Activated CD4-positive, alpha-beta T cell treated with anti-CD3 and anti-CD28 coated beads, Interleukin-10, Interleukin-2, amounts not matched to agents 100 ng/mL and 50 ng/mL, durations not matched to agents 16 hours and 8 hours (primary cell): ENCODE results near the gene GMEB1.
"Not testable (repeated sequence)": the region's sequence is repeated elsewhere in the genome, so short reads cannot be mapped to it uniquely, and the experiment has no call there.

Experiments
- DNase-seq: peaks from one replicate; pipeline ENCODE4 v3.0.0-alpha.2; 2020

GMEB1 gene, protein sequence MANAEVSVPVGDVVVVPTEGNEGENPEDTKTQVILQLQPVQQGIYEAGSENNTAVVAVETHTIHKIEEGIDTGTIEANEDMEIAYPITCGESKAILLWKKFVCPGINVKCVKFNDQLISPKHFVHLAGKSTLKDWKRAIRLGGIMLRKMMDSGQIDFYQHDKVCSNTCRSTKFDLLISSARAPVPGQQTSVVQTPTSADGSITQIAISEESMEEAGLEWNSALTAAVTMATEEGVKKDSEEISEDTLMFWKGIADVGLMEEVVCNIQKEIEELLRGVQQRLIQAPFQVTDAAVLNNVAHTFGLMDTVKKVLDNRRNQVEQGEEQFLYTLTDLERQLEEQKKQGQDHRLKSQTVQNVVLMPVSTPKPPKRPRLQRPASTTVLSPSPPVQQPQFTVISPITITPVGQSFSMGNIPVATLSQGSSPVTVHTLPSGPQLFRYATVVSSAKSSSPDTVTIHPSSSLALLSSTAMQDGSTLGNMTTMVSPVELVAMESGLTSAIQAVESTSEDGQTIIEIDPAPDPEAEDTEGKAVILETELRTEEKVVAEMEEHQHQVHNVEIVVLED

DNA sequence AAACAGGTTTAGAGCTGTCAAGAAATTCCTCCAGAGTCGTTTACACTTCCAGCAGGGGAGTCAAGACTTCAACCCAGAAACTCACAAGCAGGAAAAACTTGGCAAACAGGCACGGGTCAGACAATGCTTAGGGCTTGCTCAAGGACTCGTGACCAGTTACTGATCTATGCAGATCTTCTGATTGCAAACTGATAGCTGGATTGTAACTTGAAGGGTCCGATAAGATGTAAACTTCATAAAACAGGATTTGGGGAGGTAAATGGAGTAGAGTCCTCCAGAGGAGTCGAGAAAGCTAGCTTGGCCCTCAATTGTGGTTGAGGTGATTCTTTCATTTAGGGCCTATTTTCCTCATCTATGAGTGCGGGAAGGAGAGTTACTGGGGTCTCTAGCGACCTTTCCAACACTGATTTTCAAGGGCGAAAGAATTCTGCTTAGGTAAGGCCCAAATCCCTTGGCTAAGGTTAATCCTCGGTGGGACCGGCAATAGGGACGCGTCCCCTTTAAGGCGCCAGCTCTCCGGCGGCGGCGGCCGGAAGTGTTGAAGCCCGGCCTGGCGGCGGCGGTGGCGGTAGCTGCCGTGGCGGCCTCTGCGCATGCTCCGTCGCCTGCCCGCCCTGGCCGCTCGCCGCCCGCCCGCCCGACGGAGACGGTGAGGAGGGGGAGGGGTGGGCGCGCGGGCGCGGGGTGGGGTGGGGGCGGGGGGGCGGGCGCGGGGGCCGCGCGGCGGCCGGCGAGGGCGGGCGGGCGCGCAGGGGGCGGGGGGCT lies at the start of gene GMEB1:
GMEB1 (plus strand) TSS at position 594 of the 765 bp plus-strand sequence. CDS start 14,829 bp downstream, outside the sequence.
- DNase-seq, result peak; percentile 94

DNA sequence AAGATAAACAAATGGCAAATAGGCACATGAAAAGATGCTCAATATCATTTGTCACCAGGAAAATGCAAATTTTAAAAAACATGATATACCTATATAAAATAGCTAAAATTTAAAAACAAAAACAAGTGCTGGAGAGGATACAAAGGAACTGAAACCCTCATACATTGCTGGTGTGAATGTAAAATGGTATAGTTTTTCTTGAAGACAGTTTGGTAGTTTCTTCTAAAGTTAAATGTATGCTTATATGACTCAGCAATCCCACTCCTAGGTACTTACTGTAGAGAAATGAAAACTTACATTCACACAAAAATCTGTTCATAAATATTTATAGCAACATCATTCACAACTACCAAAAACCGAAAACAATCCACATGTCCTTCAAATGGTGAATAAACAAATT lies 36.9 kb upstream of the GMEB1 start:
- DNase-seq, result peak; percentile 7

DNA sequence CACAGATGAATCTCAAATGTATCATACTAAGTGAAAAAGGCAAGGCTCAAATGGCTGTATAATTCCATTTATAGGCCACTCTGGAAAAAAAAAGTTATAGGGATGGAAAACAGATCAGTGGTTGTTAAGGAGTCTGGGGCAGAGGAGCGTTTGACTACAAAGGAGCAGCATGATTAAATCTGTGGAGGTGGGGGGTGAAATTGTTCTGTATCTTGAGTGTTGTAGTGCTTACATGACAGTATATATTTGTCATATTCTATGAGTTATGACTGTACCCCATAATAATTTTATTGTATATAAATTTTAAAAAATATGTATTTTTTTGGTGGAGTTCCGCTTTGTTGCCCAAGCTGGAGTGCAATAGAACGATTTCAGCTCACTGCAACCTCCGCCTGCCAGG lies 36.0 kb upstream of the GMEB1 start:
- no peak for DNase-seq

DNA sequence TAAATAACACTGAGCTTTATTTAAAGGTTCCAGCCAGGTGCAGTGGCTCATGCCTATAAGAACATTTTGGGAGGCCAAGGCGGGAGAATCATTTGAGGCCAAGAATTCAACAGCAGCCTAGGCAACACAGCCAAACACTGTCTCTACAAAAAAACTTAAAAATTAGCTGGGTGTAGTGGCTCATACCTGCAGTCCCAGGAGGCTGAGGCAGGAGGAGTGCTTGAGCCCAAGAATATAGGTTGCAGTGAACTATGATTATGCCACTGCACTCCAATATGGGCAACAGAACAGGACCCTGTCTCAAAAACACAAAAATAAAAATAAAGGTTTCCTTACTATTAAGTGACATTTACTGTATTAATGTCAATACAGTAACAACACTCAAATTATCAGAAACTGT lies 27.8 kb upstream of the GMEB1 start:
- DNase-seq, result peak; percentile 51

DNA sequence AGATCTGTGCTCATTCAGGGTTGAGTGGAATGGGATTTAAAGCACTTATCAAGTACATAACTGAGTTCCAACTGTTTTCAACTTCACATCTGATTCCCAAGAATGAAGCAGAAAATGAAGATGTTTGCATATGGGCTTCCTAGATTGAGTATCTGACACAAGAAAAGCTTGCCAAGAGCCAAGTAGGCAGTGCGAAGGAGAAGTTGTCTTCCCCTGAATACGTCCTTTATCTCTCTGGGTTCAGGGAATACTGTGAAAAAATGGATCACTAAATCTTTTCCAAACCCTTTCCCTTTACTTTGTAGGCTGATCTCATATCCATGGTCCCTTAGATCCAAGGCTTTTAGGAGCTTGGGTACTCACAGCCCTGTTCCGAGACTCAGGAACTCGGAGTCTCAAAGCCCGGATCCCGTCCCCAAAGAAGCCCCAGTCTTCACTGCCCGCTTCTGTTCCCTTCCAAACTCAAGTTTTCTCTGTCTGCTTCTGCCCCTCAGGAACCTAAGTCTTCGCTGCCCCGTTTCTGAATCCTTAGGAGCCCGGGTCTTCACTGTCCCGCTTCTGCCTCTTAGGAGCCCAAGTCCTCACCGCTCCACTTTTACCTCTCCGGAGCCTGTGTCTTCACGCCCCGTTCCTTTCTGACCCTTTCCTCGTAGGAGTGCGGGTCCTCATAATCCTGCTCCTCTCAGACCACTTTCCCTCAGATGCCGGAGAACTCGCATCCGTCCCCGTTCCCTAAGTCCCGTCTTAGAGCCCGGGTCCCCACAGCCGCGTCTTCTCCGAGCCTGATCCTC lies 26.3 kb upstream of the GMEB1 start:
- peak; percentile 23 for DNase-seq

DNA sequence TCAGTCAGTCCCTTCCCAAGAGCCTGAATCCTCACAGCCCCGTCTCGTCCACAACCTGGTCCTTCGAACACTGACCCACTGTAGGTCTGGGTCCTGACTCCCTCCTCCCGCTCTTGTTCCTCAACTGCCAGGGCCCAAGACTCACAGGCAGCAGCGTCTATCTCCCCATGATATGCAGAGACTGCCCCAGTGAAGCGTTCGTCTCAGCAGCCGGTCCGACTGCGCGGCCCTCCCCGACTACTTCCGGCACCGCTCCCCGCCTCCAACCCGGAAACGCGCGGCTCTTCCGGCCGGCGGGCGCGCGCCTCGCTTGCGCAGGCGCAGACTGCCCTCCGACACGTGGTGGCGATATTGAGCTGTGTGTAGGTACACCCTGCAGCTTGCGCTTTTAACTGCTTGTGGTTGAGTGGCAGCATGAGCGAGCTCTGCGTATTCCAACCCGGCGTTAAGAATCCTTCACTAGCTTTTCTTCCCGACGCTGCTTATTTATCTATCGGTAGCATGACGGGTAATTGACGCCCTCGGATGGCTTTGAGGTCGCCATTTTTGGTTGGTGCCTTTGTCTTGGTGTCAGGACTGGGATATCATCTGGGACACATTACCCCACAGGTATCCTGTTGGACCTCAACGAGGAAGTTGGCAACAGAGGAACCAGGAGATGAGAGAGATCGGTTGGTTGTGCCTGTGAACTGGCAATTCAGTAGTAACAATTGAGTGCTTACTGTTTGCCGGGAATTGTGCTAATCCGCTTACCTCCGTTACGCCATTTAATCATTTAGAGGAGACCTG lies 25.5 kb upstream of the GMEB1 start, which contains the start of gene TAF12:
TAF12 (minus strand) TSS at position 221 of the 789 bp plus-strand sequence. CDS start 20,986 bp downstream, outside the sequence.
- DNase-seq, result peak; percentile 97

DNA sequence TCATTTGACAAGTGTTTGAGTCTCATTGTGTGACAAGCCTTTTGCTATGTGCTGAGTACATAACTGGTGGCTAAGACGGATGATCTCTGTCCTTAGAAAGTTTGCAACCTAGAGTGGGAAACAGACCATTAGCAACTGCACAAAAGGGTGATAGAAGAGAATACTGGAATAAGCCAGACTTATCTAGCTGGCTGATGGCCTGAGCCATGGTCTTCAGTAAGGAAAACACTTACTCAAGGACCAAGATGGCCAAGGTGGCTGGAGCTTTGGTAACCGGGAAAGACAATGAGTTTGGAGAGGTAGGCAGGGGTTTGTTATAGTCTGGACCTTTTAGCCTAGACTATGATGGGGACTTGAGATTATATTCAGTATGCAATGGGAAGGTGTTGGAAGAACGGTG lies 24.1 kb upstream of the GMEB1 start:
- DNase-seq, result peak; percentile 6

DNA sequence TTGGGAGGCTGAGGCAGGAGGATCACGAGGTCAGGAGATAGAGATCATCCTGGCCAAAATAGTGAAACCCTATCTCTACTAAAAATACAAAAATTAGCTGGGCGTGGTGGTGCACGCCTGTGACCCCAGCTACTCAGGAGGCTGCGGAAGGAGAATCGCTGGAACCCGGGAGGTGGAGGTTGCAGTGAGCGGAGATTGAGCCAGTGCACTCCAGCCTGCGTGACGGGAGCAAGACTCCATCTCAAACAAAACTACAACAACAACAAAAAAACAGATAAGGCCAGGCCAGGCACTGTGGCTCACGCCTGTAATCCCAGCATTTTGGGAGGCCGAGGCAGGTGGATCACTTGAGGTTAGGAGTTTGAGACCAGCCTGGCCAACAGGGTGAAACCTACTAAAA lies 23.2 kb upstream of the GMEB1 start:
- DNase-seq, result not testable (repeated sequence)

DNA sequence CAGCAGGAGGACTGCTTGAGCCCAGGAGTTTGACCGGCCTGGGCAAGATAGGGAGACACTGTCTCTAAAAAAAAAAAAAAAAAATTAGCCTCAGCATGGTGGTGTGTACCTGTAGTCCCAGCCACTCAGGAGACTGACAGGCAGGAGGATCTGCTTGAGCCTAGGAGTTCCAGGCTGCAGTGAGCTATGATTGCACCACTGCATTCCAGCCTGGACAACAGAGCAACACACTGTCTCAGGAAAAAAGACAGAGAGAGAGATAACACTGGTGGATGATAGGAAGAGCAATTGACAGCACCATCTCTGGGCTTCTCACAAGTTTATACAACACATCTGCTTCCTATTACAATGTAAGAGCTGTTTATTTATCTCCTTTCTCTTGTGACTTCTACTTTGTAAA lies 22.5 kb upstream of the GMEB1 start:
- no peak for DNase-seq

DNA sequence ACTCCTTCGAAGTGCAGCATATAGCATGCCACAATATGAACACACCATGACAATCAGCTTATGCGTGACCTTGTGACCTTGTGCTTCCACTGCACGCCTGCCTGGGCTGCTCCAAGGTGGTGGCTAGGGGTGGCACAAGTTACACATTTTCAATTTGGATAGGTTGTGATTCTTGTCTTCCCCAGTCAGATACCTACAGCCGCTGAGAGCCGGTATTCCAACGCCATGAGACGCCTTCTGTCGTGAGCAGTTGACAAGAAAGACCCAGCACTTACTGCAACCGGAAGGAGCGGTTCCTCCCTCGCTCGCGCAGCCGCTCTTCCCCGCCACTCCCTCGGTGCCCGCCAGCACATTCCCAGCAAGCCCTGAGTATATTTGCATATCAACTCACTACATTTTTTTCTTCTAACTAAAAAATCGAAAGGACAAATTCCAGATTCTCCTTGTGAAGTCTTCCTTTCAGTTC lies 20.5 kb upstream of the GMEB1 start:
- peak; percentile 96 for DNase-seq

DNA sequence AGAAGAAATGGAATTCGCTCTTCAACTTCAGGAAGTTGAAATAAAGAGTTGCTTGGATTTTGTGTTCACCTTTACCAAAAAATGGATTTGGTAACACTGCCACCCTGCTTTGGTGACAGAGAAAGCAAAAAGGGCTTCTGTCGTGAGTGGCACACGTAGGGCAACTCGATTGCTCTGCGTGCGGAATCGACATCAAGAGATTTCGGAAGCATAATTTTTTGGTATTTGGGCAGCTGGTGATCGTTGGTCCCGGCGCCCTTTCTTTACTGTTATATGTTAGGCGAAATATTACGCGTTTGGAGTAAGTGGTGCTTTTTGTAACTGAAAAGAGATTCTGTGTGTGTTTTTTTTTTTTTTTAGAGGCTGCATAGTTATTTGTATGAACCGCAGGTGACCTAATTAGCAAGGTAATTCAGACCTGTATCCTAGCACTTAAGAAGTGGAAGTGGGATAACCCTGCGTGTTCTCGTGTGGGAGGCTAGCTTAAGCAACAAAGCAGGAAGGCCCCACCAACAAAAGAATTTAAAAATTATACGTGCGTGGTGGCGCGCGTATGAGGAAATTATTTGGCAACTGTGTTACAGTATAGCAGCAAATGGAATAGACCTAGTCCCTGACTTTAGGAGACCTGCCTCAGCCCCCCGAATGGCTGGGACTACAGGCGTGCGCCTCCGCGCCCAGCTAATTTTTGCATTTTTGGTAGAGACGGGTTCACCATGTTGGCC lies 19.9 kb upstream of the GMEB1 start, which contains the start of gene RNU11:
RNU11 (plus strand) TSS at position 127 of the 725 bp plus-strand sequence.
- peak; percentile 96 for DNase-seq

DNA sequence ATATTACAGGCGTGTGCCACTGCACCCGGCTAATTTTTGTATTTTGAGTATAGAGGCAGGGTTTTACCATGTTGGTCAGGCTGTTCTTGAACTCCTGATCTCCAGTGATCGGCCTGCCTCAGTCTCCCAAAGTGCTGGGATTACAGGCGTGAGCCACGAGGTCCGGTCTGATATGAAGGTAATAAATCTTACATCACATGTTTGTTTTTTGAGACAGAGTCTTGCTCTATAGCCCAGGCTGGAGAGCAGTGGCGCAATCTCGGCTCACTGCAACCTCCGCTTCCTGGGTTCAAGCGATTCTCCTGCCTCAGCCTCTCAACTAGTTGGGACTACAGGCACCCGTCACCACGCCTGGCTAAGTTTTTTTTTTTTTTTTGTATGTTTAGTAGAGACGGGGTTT lies 15.5 kb upstream of the GMEB1 start:
- DNase-seq, result not testable (repeated sequence)

DNA sequence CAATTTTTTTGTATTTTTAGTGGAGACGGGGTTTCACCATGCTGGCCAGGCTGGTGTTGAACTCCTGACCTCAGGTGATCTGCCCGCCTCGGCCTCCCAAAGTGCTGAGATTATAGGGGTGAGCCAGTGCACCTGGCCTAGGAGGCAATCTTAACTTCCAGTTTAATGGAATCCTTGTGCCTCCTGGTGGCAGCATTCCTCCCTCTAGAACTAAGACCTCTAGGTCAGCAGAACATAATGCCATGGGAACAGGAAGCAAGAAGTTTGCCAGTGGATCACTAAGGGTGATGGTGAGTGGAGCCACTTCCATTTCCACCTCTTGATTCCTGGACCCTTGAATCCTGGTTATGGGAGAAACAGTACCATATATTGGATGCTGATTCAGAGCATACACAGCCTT lies 14.7 kb upstream of the GMEB1 start:
- not testable (repeated sequence) for DNase-seq

DNA sequence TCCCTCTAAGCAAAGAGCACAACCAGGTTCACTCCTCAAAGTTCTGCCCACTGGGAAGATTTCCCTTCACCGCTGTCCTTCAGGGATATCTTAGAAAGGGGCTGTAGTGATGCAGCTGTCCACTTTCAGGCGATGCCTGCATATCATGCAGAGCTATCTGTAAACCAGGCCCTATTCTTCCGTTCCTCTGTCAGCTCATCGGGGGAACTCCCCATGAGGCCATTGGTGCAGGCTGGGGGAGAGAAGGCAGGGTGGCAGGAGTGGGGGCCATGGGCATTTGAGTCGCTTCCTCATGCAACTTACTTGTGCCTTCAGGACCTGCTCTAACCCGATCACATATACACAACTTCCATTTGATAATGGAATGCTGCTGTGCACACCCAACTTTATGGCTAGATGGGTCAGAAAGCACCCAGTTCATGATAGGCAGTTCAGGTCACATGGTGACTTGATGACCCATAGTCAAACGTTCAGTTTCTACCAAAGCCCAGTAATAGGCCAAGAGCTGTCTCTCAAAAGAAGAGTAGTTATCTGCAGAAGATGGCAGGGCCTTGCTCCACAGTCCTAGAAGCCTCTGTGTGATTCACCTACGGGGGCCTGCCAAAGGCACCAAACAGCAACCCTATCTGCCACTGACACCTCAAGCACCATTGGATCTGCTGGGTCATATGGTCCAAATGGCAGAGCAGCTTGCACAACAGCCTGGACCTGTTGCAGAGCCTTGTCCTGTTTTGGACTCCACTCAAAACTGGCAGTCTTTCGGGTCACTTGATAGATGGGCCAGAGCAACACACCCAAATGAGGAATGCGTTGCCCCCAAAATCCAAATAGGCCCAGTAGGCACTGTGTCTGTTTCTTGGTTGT lies 12.9 kb upstream of the GMEB1 start:
- not testable (repeated sequence) for DNase-seq

DNA sequence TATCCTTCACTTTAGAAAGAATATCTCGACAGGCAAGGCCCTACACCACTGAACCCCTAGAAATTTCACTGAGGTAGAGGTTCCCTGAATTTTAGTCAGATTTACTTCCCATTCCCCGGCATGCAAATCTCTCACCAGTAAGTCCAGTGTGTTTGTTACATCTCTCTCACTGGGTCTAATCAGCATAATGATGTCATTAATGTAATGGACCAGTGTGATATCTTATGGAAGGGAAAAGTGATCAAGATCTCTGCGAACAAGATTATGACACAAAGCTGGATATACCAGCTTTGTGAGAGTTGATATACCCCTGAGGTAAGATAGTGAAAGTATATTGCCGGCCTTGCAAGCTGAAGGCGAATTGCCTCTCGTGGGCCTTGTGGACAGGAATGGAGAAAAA lies 12.2 kb upstream of the GMEB1 start:
- DNase-seq, result no peak

DNA sequence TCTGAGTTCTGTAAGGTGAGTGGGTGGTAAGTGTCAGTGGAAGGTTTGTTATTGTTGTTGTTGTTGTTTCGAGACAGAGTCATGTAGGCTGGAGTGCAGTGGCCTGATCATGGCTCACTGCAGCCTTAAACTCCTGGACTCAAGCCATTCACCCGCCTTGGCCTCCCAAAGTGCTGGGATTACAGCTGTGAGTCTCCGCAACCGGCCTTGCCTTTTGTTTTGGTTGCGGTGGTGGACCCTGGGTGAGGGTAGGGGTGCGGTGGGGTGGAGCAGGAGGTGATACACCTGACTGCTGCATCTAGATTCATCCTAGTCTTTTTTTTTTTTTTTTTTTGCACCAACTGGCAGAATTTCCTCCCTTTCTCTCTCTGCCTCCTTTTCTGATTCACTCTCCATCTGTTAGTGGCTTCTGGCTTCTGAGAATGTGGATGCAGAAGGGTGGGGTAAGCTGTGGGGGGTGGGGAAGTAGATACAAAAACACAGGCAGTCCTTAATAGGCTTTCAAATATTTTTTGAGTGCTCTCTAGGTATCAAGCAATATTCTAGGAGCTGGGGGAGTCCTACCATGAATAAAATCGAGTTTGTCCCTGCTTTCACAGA lies 4.6 kb upstream of the GMEB1 start:
- no peak for DNase-seq

DNA sequence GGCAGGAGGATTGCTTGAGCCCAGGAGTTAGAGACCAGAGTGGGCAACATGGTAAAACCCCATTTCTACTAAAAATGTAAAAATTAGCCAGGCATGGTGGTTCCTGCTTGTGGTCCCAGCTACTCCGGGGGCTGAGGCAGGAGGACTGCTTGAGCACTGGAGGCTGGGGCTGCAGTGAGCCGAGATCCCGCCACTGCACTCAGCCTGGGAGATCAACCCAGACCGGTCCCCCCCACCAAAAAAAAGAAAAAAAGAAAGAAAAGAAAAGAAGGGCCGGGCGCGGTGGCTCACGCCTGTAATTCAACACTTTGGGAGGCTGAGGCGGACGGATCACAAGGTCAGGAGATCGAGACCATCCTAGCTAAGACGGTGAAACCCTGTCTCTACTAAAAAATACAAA lies 1.8 kb upstream of the GMEB1 start:
- DNase-seq, result no peak

DNA sequence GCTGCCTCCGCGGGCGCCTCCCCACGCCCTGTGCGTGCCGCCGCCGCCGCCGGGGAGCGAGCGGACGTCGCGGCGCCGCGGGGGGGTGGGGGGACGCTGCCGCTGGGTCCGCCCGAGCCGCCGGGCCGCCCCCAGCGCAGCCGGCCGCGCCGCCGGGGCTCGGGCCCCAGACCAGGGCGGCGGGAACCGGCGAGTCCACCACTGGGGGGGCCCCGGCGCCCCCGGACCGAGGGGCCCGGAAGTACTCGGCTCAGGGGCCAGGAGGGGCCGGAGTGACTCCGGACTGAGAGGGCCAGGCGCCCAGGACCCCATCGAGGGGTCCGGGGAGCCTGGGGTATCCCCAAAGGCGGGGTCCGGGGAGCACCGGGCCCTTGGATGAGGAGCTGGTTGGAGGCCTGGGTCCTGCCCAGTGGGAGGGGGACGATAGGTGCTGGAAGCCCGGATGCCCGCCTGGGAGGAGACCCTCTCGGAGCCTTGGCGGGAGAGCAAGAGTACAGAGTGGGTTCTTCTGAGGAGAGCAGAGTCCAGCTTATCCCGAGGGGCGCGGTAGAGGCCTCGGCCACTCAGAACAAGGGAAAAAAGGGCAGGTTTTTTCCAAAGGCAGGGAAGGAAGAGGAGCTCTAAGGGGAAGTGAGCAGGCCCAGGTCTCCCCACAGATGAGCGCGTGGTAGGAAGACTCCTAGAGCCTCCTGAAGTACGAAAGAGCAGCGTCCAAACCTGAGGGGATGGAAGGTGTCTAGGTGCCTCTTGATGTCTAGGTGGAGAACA lies 556 bp downstream of the GMEB1 start:
- DNase-seq, result peak; percentile 53
